Suprapubic skin (tissue), 4 donors: Measurements from ENCODE around the gene CHPT1.

Source experiments
- CTCF ChIP-seq, 2 donors: fragments of 200-600 bp in 1 of 2; fragments of 450-650 bp in 1 of 2; sonication (generic) in 1 of 2; IDR thresholded peaks; one replicate each; pipeline ENCODE4 v1.5.1; 2016 to 2019; ENCODE audit warnings: antibody characterized with exemption in 2 of 2, mild to moderate bottlenecking in 1 of 2, moderate library complexity in 1 of 2
- EP300 ChIP-seq: sonication (generic); formaldehyde crosslinking; IDR thresholded peaks from one replicate; pipeline ENCODE4 v1.6.1; 2017; ENCODE audit warnings: antibody characterized with exemption
- POLR2A ChIP-seq, 2 donors: fragments of 450-650 bp; IDR thresholded peaks; one replicate each; pipeline ENCODE4 v1.6.1; 2017; ENCODE audit warnings: antibody characterized with exemption in 2 of 2, mild to moderate bottlenecking in 2 of 2, moderate library complexity in 2 of 2
- POLR2AphosphoS5 ChIP-seq, 3 donors: sonication (generic); formaldehyde crosslinking; IDR thresholded peaks; one replicate each; pipeline ENCODE4 v1.6.1; 2017; ENCODE audit warnings: antibody characterized with exemption in 3 of 3

- no peak for TF ChIP-seq POLR2A (IDR thresholded peaks at IDR 0.05)
- no peak for TF ChIP-seq CTCF (IDR thresholded peaks at IDR 0.05)
- no peak for TF ChIP-seq POLR2AphosphoS5 (IDR thresholded peaks at IDR 0.05)
- TF ChIP-seq EP300, result no peak
These were observed 9.0 kb downstream of the CHPT1 start for GRCh38 chr12:101706403-101706802.
